ENCODE measurements around the gene ATP8A1.

ATP8A1 gene

GRCh38 chr4:42605264-42605663 is 51.6 kb downstream of the ATP8A1 start:
- Histone ChIP-seq H3K4me1 (ENCODE audit: insufficient read depth, low read length) (no peaks in the 10 kb centered on the region), H2AFZ (ENCODE audit: low read depth, low read length) (no peak overlapping the region), H3K79me2 (ENCODE audit: insufficient read depth, low read length) (no peaks in the 10 kb centered on the region), H3K27me3 (ENCODE audit: insufficient read depth, low read length, poor library complexity) (no peaks in the 10 kb centered on the region), H3K9me3 (ENCODE audit: insufficient read depth, low read length, severe bottlenecking) (no peaks in the 10 kb centered on the region), H4K20me1 (ENCODE audit: insufficient read depth, low read length) (no peaks in the 10 kb centered on the region), H3K36me3 (ENCODE audit: insufficient read depth, low read length) (no peaks in the 10 kb centered on the region), H3K4me3 (ENCODE audit: low read depth in 1 of 2, low read length in 2 of 2) (no peak overlapping the region), H3K4me2 (ENCODE audit: insufficient read depth, low read length) (no peak overlapping the region), H3K9ac (ENCODE audit: low read depth, low read length) (no peak overlapping the region), H3K27ac (ENCODE audit: low read length) (no peak overlapping the region)
- no peak for DNase-seq
- ATAC-seq (ENCODE audit: insufficient read depth, low read depth) = no peak
- no peak for TF ChIP-seq CTCF (IDR thresholded peaks at IDR 0.05; ENCODE audit: borderline replicate concordance, extremely low read depth, low read length, poor library complexity, severe bottlenecking)
- no peak for TF ChIP-seq EZH2 (IDR thresholded peaks at IDR 0.05; ENCODE audit: borderline replicate concordance, low read depth, low read length, severe bottlenecking)

- H2AFZ ChIP-seq (ENCODE audit: low read depth, low read length) = no peak overlapping the region
- no peaks in the 10 kb centered on the region for H3K79me2 ChIP-seq (ENCODE audit: insufficient read depth, low read length)
- no peaks in the 10 kb centered on the region for H3K36me3 ChIP-seq (ENCODE audit: insufficient read depth, low read length)
- no peaks in the 10 kb centered on the region for H3K27me3 ChIP-seq (ENCODE audit: insufficient read depth, low read length, poor library complexity)
- ATAC-seq (ENCODE audit: insufficient read depth, low read depth) = no peak
- DNase-seq = no peak
- no peak overlapping the region for H3K4me2 ChIP-seq (ENCODE audit: insufficient read depth, low read length)
- TF ChIP-seq CTCF (IDR thresholded peaks at IDR 0.05; ENCODE audit: borderline replicate concordance, extremely low read depth, low read length, poor library complexity, severe bottlenecking) = no peak
- TF ChIP-seq EZH2 (IDR thresholded peaks at IDR 0.05; ENCODE audit: borderline replicate concordance, low read depth, low read length, severe bottlenecking) = no peak
- H3K9me3 ChIP-seq (ENCODE audit: insufficient read depth, low read length, severe bottlenecking) = no peaks in the 10 kb centered on the region
- H3K27ac ChIP-seq (ENCODE audit: low read length) = no peak overlapping the region
- no peaks in the 10 kb centered on the region for H3K4me1 ChIP-seq (ENCODE audit: insufficient read depth, low read length)
- no peak overlapping the region for H3K4me3 ChIP-seq (ENCODE audit: low read depth in 1 of 2, low read length in 2 of 2)
- H4K20me1 ChIP-seq (ENCODE audit: insufficient read depth, low read length) = no peaks in the 10 kb centered on the region
- no peak overlapping the region for H3K9ac ChIP-seq (ENCODE audit: low read depth, low read length)
These were observed 53.0 kb downstream of the ATP8A1 start for GRCh38 chr4:42603862-42604261.

- no peaks in the 10 kb centered on the region for H3K79me2 ChIP-seq (ENCODE audit: insufficient read depth, low read length)
- no peak overlapping the region for H3K27ac ChIP-seq (ENCODE audit: low read length)
- H3K9ac ChIP-seq (ENCODE audit: low read depth, low read length) = no peak overlapping the region
- no peak overlapping the region for H3K4me3 ChIP-seq (ENCODE audit: low read depth in 1 of 2, low read length in 2 of 2)
- H3K4me1 ChIP-seq (ENCODE audit: insufficient read depth, low read length) = no peaks in the 10 kb centered on the region
- no peaks in the 10 kb centered on the region for H3K9me3 ChIP-seq (ENCODE audit: insufficient read depth, low read length, severe bottlenecking)
- DNase-seq = no peak
- H3K4me2 ChIP-seq (ENCODE audit: insufficient read depth, low read length) = no peak overlapping the region
- H3K36me3 ChIP-seq (ENCODE audit: insufficient read depth, low read length) = no peaks in the 10 kb centered on the region
- H4K20me1 ChIP-seq (ENCODE audit: insufficient read depth, low read length) = no peaks in the 10 kb centered on the region
- no peaks in the 10 kb centered on the region for H3K27me3 ChIP-seq (ENCODE audit: insufficient read depth, low read length, poor library complexity)
- ATAC-seq (ENCODE audit: insufficient read depth, low read depth) = no peak
- TF ChIP-seq CTCF (IDR thresholded peaks at IDR 0.05; ENCODE audit: borderline replicate concordance, extremely low read depth, low read length, poor library complexity, severe bottlenecking) = no peak
- no peak for TF ChIP-seq EZH2 (IDR thresholded peaks at IDR 0.05; ENCODE audit: borderline replicate concordance, low read depth, low read length, severe bottlenecking)
- H2AFZ ChIP-seq (ENCODE audit: low read depth, low read length) = no peak overlapping the region
These were observed 56.3 kb downstream of the ATP8A1 start for GRCh38 chr4:42600578-42600977.

GRCh38 chr4:42596918-42597317 is 60.0 kb downstream of the ATP8A1 start:
- Histone ChIP-seq H3K9ac (ENCODE audit: low read depth, low read length) (no peak overlapping the region), H3K27me3 (ENCODE audit: insufficient read depth, low read length, poor library complexity) (no peaks in the 10 kb centered on the region), H3K4me2 (ENCODE audit: insufficient read depth, low read length) (no peak overlapping the region), H3K9me3 (ENCODE audit: insufficient read depth, low read length, severe bottlenecking) (no peaks in the 10 kb centered on the region), H3K4me3 (ENCODE audit: low read depth in 1 of 2, low read length in 2 of 2) (no peak overlapping the region), H2AFZ (ENCODE audit: low read depth, low read length) (no peak overlapping the region), H3K36me3 (ENCODE audit: insufficient read depth, low read length) (no peaks in the 10 kb centered on the region), H3K27ac (ENCODE audit: low read length) (no peak overlapping the region), H3K4me1 (ENCODE audit: insufficient read depth, low read length) (no peaks in the 10 kb centered on the region), H3K79me2 (ENCODE audit: insufficient read depth, low read length) (no peaks in the 10 kb centered on the region), H4K20me1 (ENCODE audit: insufficient read depth, low read length) (no peaks in the 10 kb centered on the region)
- no peak for TF ChIP-seq CTCF (IDR thresholded peaks at IDR 0.05; ENCODE audit: borderline replicate concordance, extremely low read depth, low read length, poor library complexity, severe bottlenecking)
- DNase-seq = no peak
- ATAC-seq (ENCODE audit: insufficient read depth, low read depth) = no peak
